ENCODE data around the gene ODF2L.
"Not testable (repeated sequence)": the region's sequence is repeated elsewhere in the genome, so short reads cannot be mapped to it uniquely, and the experiment has no call there.

ODF2L gene

DNA sequence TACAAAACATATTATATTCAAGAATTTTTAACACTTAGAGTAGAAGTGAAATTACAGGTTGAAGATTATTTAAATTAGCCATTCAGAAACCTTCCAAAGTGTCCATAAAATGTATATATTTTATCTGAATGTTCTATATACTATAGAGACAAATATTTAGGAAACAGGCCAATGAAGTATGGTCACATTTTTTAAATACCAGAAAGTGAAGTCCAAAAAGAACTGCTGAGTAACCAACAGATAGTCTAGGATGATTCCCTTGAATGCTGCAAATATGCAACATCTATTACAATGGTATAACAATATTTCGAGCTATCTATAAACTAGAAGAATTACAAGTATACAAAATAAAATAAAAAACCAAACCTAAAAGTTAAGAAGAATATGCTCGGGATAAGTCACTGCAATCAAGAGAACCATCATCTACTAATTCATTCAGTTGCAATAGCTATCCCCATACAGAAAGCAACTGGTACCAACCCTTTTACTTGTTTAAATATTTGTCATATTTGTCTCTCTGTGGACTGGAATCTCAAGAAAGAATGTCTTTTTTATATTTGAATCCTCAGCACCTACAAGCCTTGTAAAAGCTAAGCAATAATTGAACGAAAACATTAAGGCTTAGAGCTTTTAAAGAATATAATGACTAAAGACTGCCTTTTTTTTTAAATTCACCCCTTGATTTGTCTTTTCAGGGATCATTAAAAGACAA lies 8.1 kb downstream of the ODF2L start:
- DNase-seq (ENCODE audit: low read depth): no peak

DNA sequence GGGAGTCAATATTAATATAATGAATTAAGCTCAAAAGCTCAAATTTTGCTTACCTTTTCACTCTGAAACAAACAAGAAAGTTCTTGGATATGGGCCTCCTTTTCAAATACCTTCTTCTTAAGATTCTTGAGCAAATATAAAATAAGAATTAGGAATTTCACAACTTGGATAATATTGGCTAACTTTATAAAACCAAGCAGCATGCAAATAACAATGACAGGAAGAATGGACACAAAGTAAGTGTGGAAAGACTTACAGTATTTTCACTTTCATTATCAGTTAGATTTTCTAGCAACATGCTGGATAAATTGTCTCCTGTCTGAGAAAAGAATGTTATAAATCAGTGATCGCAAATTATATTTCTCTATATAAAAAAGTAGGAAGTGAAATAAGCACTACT lies 13.2 kb downstream of the ODF2L start:
- DNase-seq (ENCODE audit: low read depth): no peak

DNA sequence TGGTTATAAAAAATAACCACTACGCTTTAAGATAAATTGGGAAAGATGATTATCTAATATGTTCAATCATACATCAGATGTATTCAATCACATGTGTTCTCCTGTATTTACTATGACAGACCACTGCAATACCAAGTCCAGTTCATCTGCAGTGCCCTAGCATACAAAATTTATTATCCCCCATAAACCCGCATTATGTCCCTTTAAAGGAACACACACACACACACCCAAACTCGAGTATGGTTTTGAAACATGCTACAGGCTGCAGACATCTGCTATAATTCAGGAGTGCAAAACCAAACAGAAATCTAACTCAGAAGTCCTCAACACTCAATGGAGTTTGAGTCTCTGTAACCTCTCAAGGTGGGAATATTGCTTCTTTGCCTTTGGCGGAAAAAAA lies 14.9 kb downstream of the ODF2L start:
- DNase-seq (ENCODE audit: low read depth): no peak

DNA sequence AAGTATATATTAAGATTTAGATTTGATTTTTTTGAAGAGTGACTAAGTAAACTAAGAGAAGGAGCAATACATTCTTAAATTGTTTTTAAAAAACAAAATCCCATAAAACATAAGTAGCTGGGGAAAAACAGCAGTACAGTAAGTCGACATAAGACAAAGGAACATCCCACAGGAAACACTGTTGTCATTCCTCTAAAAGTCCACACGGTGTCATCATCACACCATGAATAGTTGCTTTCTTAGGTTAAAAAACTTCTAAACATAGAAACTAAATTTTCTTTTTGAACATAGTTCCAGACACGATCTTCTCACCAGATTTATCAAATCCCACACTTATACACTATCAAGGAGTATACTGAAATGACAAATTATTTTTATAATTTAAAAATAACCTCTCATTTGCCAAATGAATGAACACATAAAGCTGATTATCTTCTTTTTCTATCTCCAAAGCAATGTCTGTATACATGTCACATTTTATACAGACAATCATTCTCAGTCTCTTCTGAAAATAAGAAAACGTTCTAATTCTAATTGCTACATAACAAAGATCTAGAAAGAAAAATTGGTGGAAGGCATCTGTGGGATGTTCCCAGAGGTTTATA lies 15.8 kb downstream of the ODF2L start:
- no peak for DNase-seq (ENCODE audit: low read depth)

DNA sequence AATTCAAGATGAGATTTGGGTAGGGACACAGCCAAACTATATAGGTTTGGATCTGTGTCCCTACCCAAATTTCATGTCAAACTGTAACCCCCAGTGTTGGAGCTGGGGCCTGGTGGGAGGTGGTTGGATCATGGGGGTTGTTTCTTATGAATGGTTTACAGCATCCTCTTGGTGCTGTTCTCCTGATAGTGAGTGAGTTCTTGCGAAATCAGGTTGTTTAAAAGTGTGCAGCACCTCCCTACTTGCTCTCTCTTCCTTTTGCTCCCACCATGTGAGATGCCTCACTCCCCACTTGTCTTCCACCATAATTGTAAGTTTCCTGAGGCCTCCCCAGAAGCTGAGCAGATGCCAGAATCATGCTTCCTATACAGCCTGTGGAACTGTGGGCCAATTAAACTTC lies 17.3 kb downstream of the ODF2L start:
- DNase-seq (ENCODE audit: low read depth): no peak

DNA sequence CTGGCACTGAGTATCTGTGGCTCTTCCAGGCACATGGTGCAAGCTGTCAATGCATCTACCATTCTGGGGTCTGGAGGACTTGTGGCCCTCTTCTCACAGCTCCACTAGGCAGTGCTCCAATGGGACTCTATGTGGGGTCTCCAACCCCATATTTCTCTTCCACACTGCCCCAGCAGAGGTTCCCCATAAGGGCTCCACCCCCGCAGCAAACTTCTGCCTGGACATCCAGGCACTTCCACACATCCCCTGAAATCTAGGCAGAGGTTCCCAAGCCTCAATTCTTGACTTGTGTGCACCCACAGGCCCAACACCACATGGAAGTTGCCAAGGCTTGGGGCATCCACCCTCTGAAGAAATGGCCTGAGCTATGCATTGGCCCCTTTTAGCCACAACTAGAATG lies 18.8 kb downstream of the ODF2L start:
- no peak for DNase-seq (ENCODE audit: low read depth)

DNA sequence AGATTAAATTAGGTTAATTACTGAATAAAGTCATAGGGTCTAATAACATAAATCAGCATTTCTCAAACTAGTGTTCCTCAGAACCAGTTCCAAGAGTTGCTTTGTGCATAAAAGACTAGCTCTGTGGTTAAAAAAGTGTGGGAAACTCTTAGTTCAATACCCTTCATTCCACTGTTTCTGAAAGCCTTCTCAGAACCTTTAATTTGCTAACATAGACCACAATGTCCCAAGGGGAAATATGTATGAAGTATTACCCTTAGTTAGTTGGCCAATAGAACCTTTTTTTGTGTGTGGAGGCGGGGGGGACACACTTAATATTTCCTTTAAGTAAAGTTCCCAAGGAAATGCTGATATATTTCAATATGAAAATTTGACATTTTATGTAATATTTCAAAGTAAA lies 20.4 kb downstream of the ODF2L start:
- DNase-seq (ENCODE audit: low read depth): no peak

DNA sequence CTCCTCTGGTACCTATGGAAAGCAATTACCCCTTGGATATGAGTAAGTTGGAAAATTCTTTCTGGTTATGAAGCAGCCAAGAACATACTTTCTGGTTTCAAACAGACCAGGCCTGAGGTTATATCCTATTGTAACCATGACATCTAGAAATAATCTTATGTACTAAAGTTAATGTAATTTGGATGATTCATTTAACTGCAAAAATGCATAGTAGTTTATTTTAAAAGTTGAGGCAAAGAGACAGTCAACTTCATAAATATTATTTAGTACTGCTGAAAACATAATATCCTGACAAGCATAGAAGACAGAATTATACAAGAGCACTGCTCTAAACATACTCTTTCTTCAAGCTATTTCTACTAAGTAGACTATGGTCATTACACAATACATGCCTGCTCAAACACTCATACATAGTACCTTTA lies 25.5 kb downstream of the ODF2L start:
- DNase-seq (ENCODE audit: low read depth): no peak

DNA sequence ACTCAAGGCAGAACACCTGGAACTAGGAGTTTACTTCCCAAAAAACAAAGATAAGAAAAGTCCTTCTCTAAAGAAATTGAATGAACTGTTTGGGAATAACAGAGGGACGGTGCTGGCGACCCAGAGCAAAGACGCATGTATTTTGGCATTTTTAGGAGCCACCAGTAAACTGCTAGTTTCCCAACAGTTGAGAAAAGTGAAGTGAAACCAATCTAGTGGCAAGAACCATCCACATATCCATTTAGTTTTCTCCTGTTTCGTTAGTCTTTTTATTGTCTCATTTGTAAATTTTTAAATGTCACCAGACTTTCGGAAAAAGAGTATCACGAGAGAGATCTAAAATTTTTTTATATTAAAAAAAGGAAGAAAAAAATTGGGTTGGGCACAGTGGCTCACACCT lies 30.2 kb downstream of the ODF2L start:
- no peak for DNase-seq (ENCODE audit: low read depth)

DNA sequence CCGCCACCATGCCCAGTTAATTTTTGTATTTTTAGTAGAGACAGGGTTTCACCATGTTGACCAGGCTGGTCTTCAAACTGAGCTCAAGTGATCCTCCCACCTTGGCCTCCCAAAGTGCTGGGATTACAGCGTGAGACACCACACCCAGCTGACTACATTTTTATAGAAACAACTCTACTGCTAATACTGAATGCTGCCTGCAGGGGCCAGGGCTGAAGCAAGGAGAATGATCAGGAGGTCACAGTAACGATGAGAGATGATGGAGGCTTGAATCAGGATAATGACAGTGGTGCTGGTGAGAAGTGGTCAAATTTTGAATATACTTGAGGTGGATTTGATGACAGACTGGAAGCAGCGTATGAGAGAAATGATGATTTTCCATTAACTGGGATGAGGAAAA lies 33.3 kb downstream of the ODF2L start:
- DNase-seq (ENCODE audit: low read depth): no peak

DNA sequence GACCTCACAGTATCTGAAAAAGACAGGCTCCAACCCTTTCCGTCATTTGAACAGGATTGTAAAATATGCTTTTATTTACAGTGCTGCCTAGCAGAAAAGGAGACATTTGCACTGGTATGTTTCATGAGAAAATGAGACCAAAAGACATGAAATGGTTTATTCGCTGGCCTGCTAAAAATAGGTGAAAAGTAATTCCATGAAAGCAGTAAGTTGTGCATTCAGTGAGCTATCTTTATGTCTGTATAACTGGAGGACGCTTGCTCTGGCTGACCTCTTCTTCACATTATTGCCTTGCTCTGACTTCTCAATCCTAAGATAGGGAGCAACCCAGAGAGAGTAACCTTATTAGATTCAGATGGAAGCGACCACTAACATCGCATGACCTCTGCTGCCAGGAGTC lies 38.3 kb downstream of the ODF2L start:
- no peak for DNase-seq (ENCODE audit: low read depth)

DNA sequence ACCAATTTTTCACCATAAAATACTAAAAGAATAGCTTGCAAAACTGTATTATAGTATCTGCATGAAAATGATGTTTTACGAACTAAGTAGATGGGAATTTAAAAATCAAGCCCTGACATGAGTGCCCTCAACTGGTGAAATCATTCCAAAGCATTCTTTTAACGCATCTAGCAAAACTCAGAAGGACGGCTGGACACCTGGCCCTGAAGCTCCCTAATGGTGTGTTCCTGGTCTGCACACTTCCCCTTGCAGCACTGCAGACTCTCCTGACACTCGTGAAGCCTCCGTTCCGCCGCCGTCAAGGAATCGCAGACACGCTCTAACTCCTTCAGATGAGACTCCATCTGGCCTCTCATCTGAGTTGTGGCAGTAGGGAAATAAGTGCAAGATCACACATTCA lies 39.9 kb downstream of the ODF2L start:
- no peak for DNase-seq (ENCODE audit: low read depth)

DNA sequence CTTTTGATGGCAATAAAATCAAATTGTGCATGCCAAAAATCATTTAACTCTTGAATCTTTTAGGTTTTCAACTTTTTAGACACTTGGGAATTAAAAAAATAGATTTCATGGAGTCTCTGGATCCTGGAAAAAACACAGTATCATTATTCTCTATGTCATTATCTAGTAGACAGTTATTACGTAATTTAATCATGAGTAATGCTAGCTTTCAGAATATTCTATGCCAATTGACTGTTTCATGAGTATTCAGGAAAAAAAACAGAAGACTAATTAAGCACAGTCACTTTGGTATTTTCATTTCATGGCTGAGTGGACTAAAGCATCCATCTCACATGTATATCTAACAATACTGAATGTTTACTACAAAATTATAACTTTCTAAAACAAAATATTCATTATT lies 44.0 kb downstream of the ODF2L start:
- DNase-seq (ENCODE audit: low read depth): no peak

DNA sequence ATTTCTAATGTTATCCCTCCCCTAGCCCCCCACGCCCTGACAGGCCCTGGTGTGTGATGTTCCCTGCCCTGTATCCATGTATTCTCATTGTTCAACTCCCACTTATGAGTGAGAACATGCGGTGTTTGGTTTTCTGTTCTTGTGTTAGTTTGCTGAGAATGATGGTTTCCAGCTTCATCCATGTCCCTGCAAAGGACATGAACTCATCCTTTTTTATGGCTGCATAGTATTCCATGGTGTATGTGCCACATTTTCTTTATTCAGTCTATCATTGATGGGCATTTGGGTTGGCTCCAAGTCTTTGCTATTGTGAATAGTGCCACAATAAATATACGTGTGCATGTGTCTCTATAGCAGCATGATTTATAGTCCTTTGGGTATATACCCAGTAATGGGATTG lies 45.9 kb downstream of the ODF2L start:
- not testable (repeated sequence) for DNase-seq (ENCODE audit: low read depth)

DNA sequence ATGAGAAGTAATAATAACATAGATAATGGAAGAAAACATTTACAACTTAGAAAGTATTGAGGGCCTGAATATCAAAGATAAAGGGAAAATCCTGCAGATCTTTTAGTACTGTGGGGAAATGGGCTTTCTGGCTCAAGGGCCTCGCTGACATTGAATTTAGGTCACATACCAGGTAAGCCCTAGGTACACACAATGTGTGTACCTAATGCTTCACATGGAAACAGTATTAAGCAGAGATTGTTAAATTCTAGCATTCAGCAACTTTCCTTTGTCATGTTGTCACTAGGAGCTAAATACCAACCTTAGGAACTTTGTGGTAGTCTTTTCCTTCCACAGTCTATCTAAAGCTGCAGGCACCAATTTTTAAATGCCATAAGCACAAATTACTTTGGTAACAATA lies 49.7 kb downstream of the ODF2L start:
- DNase-seq (ENCODE audit: low read depth): no peak

DNA sequence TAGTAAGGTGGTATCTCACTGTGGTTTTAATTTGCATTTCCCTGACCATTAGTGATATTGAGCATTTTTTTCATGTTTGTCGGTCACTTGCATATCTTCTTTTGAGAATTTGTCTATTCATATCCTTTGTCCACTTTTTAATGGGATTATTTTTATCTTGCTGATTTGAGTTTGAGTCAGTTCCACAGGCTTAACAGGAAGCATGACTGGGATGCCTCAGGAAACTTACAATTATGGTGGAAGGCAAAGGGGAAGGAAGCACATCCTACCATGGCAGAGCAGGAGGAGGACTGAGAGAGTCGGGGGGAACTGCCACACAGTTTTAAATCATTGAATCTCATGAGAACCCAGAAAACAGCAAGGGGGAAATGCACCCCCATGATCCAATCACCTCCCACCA lies 51.1 kb downstream of the ODF2L start:
- no peak for DNase-seq (ENCODE audit: low read depth)

DNA sequence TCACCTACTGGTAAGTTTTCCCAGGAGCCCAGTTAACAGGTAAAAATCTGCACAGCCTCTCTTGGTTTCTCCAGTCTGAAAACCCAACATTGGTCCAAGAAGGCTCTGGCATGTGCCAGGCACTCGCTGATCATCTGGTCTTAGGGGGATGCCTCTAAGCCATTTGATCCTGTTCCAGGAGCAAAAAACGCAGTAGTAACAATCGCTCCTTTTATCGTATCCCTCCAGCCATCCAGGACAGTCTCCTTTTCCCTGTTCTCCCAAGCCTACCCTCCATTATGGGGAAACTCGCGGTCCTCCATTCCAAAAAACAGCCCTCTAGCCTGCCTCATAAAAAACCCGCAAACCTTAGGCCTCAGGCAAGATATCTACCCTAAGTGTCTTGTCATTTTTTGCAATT lies 56.2 kb downstream of the ODF2L start:
- DNase-seq (ENCODE audit: low read depth): no peak

DNA sequence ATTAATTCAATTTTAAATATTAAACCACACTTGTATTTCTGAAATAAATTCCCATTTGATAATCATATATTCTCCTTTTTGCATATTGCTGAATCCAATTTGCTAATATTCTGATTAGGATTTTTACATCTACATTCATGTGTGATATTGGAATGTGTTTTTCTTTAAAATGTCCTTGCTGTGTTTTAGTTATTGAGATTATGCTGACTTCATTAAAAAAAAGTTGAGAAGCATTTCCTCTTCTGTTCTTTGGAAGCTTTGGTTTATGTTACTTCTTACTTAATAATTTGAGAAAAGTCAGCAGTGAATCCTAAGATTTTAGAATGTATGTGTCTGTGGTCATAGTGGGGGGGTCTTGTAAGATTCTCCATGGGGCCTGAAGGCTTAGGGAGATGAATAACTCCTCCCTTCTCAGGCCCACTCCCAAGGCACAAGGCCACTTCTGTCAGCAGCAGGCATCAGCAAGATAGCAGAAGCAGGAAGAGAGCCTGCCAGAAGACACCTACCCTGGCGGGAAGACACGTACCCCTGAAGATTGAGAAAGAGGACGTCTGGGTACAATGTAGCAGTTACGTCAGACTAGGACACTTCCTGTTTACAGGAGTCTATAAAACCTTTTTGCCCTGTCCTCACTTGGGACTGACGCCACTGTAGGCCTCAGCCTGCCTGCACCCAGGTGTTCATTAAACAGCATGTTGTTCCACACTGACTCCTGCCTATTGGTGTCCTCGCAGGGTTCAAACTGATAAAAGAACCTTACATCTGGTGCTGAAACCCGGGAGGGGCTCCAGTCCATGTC lies 56.9 kb downstream of the ODF2L start:
- no peak for DNase-seq (ENCODE audit: low read depth)

DNA sequence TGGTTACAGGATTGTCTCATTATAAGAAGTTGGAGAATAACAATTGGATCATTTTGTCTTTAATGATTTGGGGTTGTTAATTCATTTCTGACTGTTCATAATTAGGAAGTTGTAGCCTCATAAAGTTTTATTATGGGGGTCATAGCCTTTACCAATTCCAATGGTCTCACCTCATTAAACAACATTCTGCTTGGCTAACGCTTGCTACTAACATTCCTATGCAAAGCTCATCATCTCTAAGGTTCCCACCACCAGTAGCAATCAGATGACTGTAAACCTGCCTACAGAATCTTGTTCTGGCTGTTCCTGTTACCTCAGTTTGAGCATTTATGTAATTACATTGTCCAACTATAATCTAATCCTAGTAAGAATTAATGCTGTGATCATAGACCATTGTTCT lies 60.2 kb downstream of the ODF2L start:
- no peak for DNase-seq (ENCODE audit: low read depth)

DNA sequence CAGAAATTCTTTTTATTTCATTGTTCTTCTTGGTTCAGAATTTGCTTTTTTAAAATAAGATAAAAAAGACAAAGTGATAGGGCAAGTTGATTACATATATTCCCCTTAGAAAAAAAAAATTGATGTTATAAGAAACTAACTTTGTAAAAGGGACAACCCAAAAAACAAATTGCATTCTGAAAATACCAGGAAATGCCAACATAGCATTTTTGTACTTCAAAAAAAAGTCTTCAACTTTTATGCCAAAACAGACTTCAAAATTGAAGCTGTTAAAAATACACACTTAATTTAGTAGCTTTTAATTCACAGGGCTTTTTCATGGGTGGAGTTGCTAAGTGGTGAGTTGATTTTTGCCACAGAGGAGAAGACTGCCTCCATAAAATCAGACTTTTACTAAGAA lies 70.9 kb downstream of the ODF2L start:
- DNase-seq (ENCODE audit: low read depth): no peak

DNA sequence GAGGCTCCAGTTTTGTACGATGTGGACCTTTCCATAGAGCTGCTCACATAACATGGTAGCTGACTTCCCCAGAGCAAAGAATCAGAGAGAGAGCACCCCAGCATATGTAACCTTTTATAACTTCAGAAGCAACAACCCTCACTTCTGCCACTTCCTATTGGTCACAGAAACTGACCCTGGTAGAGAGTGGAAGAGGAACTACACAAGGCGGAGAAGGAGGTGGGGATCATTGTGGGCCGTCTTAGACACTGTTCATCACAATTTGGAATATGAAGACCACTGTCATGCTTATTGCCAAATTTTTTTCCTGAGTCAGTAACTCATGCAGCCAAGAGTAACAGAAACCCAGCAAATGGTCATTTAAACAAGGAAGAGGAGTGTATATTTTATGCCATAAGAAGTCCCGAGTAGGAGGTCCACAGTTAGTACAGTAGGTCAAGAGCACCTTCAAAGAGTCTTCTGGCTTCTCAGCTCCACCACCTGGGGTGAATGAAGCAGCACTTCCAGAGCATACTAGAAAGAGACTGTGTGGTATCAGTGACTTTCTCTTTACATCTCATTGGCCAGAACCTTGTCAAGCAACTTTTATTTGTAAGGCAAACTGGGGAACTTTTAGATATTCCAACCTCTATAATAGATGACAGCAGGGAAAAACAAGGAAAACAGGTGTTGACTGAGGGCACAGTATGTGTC lies 71.8 kb downstream of the ODF2L start:
- DNase-seq (ENCODE audit: low read depth): no peak

DNA sequence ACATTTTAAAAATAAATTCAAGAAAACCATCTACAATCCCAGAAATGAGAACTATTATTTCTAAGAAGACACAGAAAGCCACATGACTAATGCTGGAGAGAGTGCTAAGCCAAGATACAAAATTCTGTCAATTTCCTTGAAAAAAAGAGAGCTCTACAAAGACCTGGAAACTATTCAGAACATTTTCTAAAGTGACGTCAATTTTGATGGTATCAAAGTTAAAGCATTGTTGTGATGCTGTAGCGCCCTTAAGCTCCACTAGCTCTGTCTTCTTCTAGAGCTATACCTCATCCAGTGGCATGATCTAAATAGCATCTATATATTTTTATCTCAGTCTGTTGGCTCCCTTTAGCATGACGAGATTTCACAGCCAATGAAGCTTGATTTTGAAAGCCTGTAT lies 73.9 kb downstream of the ODF2L start:
- no peak for DNase-seq (ENCODE audit: low read depth)

DNA sequence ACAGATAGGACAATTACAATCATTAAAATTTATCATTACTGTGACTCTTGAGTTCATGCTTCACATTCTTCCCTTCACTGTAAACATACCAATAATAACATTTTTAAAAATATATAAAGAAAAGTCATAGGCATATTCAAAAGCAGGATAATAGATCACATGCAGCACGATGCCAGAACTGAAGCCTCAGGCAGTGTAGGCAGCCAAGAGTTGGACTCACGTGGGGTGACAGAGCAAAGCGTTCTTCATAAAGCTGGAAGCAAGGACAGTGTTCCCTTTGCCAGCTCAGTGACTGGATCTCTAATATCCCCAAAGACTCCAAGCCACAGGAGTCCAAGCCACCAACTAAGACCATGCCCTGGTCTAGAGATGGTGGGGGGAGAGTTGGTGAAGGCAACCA lies 77.7 kb downstream of the ODF2L start:
- DNase-seq (ENCODE audit: low read depth): no peak
